NCI-H345 (cell line): ENCODE data around the gene C4B.
"Not testable (repeated sequence)": the region's sequence is repeated elsewhere in the genome, so short reads cannot be mapped to it uniquely, and the experiment has no call there.

Source experiments
- DNase-seq: peaks from one replicate; lab custom pipeline; 2025; lab: John Stamatoyannopoulos, UW

C4B gene

GRCh38 chr6:32053314-32053713 is 38.7 kb downstream of the C4B start:
- DNase-seq = not testable (repeated sequence)

- DNase-seq = not testable (repeated sequence)
Measured at GRCh38 chr6:32055756-32056155, 41.2 kb downstream of the C4B start.

GRCh38 chr6:32056254-32056653 is 41.7 kb downstream of the C4B start:
- no peak for DNase-seq

- no peak for DNase-seq
Measured at GRCh38 chr6:32057966-32058365, 43.4 kb downstream of the C4B start.

GRCh38 chr6:32058511-32058963 is 43.9 kb downstream of the C4B start:
- no peak for DNase-seq

- no peak for DNase-seq
Measured at GRCh38 chr6:32060966-32061655, 46.5 kb downstream of the C4B start.

- DNase-seq = no peak
Measured at GRCh38 chr6:32064706-32065105, 50.1 kb downstream of the C4B start.

GRCh38 chr6:32067521-32067920 is 52.9 kb downstream of the C4B start:
- not testable (repeated sequence) for DNase-seq

GRCh38 chr6:32068315-32068714 is 53.7 kb downstream of the C4B start:
- DNase-seq = not testable (repeated sequence)

- DNase-seq = no peak
Measured at GRCh38 chr6:32068867-32069266, 54.3 kb downstream of the C4B start.

GRCh38 chr6:32069460-32069859 is 54.9 kb downstream of the C4B start:
- DNase-seq = no peak

GRCh38 chr6:32069878-32070515 is 55.4 kb downstream of the C4B start:
- DNase-seq = no peak

GRCh38 chr6:32070814-32071543 is 56.4 kb downstream of the C4B start:
- DNase-seq = no peak

GRCh38 chr6:32073101-32073500 is 58.5 kb downstream of the C4B start:
- DNase-seq = no peak

GRCh38 chr6:32073613-32074012 is 59.0 kb downstream of the C4B start:
- DNase-seq = no peak

GRCh38 chr6:32074996-32075532 is 60.5 kb downstream of the C4B start:
- DNase-seq = no peak

GRCh38 chr6:32075781-32076180 is 61.2 kb downstream of the C4B start:
- DNase-seq = no peak

- no peak for DNase-seq
Measured at GRCh38 chr6:32076321-32076809, 61.8 kb downstream of the C4B start.

GRCh38 chr6:32079566-32080290 is 65.1 kb downstream of the C4B start:
- DNase-seq = no peak

GRCh38 chr6:32081168-32081990 is 66.8 kb downstream of the C4B start:
- DNase-seq = no peak

GRCh38 chr6:32082478-32082877 is 67.9 kb downstream of the C4B start:
- no peak for DNase-seq
